Aorta (tissue), 5 donors: ENCODE measurements around the gene ERCC6L. TPM values are rescaled to one million over a fixed set of nuclear protein-coding genes. Genes with fewer than 3 reads are reported as not detected.

Experiments used
- ATAC-seq: fragments of 200-7000 bp; cut with Tn5 transposase; one replicate; pipeline ENCODE4 v1.9.1; 2022; ENCODE audit warnings: moderate library complexity; ENCODE audit not compliant: low FRiP score
- DNase-seq, 2 donors: peaks; one replicate each; pipeline ENCODE4 v3.0.0-alpha.2; 2020
- H3K27ac ChIP-seq, 2 donors: one replicate each; pipeline ENCODE4 v1.5.1; 2013; ENCODE audit warnings: low read length in 2 of 2, mild to moderate bottlenecking in 2 of 2, moderate library complexity in 2 of 2, control low read depth in 1 of 2, inconsistent platforms in 1 of 2, low read depth in 1 of 2
- H3K27me3 ChIP-seq, 2 donors: one replicate each; pipeline ENCODE4 v1.6.1; 2013; ENCODE audit warnings: control low read depth in 1 of 2, low read length in 1 of 2, mild to moderate bottlenecking in 1 of 2, moderate library complexity in 1 of 2; ENCODE audit not compliant: insufficient read depth in 2 of 2, control insufficient read depth in 1 of 2
- H3K36me3 ChIP-seq, 2 donors: one replicate each; pipeline ENCODE4 v1.6.1; 2013; ENCODE audit warnings: control low read depth in 1 of 2, low read length in 1 of 2, mild to moderate bottlenecking in 1 of 2; ENCODE audit not compliant: insufficient read depth in 2 of 2, control insufficient read depth in 1 of 2
- H3K4me1 ChIP-seq, 2 donors: one replicate each; pipeline ENCODE4 v1.6.1; 2013; ENCODE audit warnings: low read length in 2 of 2, control low read depth in 1 of 2, mild to moderate bottlenecking in 1 of 2, moderate library complexity in 1 of 2; ENCODE audit not compliant: insufficient read depth in 2 of 2, control insufficient read depth in 1 of 2
- H3K4me3 ChIP-seq, 2 donors: one replicate each; pipeline ENCODE4 v1.5.1; 2013; ENCODE audit warnings: low read length in 2 of 2, control low read depth in 1 of 2, mild to moderate bottlenecking in 1 of 2
- H3K9me3 ChIP-seq: one replicate; pipeline ENCODE4 v1.6.1; 2013; ENCODE audit warnings: mild to moderate bottlenecking, low read length; ENCODE audit not compliant: control insufficient read depth
- WGBS, 2 donors: extraction: QIAGEN DNeasy Blood & Tissue Kit; methylation state at CpG; one replicate each; pipeline ENCODE4 v1.1.7; 2013; 5-methylcytosine and 5-hydroxymethylcytosine counted together
- intact Hi-C, 2 donors: fragments of 100-400 bp; cut with DNase I; formaldehyde crosslinking; loops; one replicate each; pipeline versions ENCODE4 v1.14.2 to v1.15.0; 2022
- polyA plus RNA-seq, 2 donors: library from polyadenylated mRNA; stranded (reverse); fragments of 200-250 nt; gene quantifications; one replicate each; pipeline ENCODE4 v1.2.3, GENCODE V29; 2013
- total RNA-seq, 2 donors: library from RNA; stranded (reverse); fragmentation: NEBNext Ultra II Directional; extraction: Animal tissue kit (Norgen Biotek cat#: 25700); gene quantifications; one replicate each; pipeline ENCODE4 v1.2.1, GENCODE V29; 2021
- donor health status: healthy with polysubstance abuse.
- donor health status: Bipolar disorder and iron deficiency.
- donor health status: DM: no; HTN: no; CAD: no.
- donor health status: DM: no; HTN: no; CAD: no.
- donor health status: DM: yes; HTN: yes; CAD: no.

The ERCC6L gene
- total and polyA plus RNA-seq, 4 donors = 0.13 to 0.15 TPM; not detected in 2

DNA sequence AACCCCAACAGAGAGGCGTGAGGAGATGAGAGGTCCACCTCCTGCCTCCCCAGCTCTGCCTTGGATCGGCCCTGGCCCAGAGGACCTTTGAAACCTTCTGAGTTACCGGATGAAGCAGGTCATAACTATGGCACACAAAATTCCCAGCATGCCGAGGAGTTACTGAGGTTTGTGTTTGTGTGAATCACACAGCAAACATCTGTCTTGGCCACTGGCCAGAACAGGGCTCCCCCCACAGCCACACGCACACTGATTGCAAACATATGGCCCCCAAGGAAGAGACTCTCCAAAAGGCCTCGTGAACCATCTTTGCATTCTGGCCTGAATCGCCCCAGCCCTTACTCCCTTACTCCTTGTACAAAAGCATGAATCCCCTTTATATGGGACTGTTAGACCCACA, 19.3 kb upstream of the ERCC6L start:
- Histone ChIP-seq H3K4me1 (no peaks in the 10 kb centered on the region), H3K27me3 (no peaks in the 10 kb centered on the region), H3K9me3 (no peaks in the 10 kb centered on the region), H3K4me3 (no peak overlapping the region), H3K27ac (no peak overlapping the region), H3K36me3 (no peaks in the 10 kb centered on the region)
- WGBS, 2 donors = 79 to 82% methylated on average over 7 of the region's 7 CpGs
- intact Hi-C loops = no loop called here
- no peak for ATAC-seq
- DNase-seq = no peak

DNA sequence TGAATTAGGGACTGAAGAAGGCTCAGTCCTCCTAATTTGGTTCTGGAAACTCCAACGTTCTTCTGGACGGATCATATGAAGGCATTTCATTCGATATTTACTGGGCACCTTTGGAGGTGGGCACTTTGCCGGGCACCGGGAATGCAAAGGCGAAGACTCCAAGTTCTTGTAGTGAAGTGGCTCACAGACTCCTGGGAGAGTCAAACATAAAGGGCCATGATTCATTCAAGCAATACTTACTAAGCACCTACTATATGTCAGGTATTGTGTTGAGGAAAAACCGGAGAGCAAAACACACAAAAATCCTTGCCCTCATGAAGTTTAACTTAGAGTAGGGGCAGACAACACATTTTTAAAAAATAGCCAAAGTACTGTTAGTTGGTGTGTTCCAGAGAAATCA, 17.0 kb upstream of the ERCC6L start:
- intact Hi-C loops = no loop called here
- no peaks in the 10 kb centered on the region for H3K4me1 ChIP-seq
- H3K9me3 ChIP-seq = no peaks in the 10 kb centered on the region
- WGBS, 2 donors = 75 to 84% methylated on average over 7 of the region's 7 CpGs
- H3K27ac ChIP-seq = no peak overlapping the region
- H3K36me3 ChIP-seq = no peaks in the 10 kb centered on the region
- ATAC-seq (no peak), DNase-seq (no peak)
- no peaks in the 10 kb centered on the region for H3K27me3 ChIP-seq
- no peak overlapping the region for H3K4me3 ChIP-seq

- DNase-seq = no peak
- Histone ChIP-seq H3K36me3 (no peaks in the 10 kb centered on the region), H3K27me3 (no peaks in the 10 kb centered on the region), H3K4me3 (no peak overlapping the region), H3K9me3 (no peaks in the 10 kb centered on the region), H3K27ac (no peak overlapping the region), H3K4me1 (no peaks in the 10 kb centered on the region)
- intact Hi-C loops = no loop called here
- WGBS, 2 donors = 6 to 16% methylated on average over 24 of the region's 24 CpGs
- no peak for ATAC-seq
Observed at GRCh38 chrX:72255445-72255844, 16.6 kb upstream of the ERCC6L start.

DNA sequence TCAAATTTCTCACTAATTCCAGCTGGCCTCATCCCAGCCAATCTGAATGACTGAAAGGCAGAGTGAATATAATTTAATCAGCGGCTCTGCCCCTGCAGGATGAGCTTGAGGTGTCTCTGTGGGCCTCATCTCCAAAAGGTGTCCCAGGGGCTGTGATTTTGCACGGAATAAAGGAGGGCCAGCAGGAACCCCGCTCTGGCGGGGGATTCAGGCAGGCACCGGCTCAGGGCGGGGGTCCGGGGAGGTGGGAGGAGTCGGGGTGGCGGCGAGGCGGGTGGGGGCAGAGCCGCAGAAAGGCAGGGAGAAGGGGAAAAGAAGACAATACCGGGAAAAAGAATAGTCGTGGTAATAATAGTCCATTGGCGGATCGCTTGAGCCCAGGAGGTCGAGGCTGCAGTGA, 16.0 kb upstream of the ERCC6L start:
- WGBS, 2 donors = 30 to 32% methylated on average over 17 of the region's 17 CpGs
- H3K4me3 ChIP-seq = no peak overlapping the region
- no peak overlapping the region for H3K27ac ChIP-seq
- ATAC-seq = no peak
- no peak for DNase-seq
- no peaks in the 10 kb centered on the region for H3K36me3 ChIP-seq
- H3K27me3 ChIP-seq = no peaks in the 10 kb centered on the region
- H3K9me3 ChIP-seq = no peaks in the 10 kb centered on the region
- no peaks in the 10 kb centered on the region for H3K4me1 ChIP-seq
- intact Hi-C loops = no loop called here

DNA sequence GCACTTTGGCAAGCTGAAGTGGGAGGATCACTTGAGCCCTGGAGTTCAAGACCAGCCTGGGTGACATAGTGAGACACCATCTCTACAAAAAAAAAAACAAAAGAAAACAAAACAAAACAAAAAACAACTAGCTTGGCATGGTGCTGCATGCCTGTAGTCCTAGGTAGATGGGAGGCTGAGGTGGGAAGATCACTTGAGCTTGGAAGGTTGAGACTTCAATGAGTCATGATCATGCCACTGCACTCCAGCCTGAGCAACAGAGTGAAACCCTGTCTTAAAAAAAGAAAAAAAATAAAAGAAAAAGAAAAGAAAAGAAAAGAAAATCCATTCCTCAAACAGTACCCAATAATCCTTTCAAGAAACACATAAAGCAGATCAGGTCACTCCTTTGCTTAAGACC, 14.9 kb upstream of the ERCC6L start:
- DNase-seq (no peak), ATAC-seq (no peak)
- no peaks in the 10 kb centered on the region for H3K36me3 ChIP-seq
- H3K27ac ChIP-seq = no peak overlapping the region
- intact Hi-C loops = no loop called here
- H3K27me3 ChIP-seq = no peaks in the 10 kb centered on the region
- H3K4me3 ChIP-seq = no peak overlapping the region
- no peaks in the 10 kb centered on the region for H3K4me1 ChIP-seq
- no peaks in the 10 kb centered on the region for H3K9me3 ChIP-seq

DNA sequence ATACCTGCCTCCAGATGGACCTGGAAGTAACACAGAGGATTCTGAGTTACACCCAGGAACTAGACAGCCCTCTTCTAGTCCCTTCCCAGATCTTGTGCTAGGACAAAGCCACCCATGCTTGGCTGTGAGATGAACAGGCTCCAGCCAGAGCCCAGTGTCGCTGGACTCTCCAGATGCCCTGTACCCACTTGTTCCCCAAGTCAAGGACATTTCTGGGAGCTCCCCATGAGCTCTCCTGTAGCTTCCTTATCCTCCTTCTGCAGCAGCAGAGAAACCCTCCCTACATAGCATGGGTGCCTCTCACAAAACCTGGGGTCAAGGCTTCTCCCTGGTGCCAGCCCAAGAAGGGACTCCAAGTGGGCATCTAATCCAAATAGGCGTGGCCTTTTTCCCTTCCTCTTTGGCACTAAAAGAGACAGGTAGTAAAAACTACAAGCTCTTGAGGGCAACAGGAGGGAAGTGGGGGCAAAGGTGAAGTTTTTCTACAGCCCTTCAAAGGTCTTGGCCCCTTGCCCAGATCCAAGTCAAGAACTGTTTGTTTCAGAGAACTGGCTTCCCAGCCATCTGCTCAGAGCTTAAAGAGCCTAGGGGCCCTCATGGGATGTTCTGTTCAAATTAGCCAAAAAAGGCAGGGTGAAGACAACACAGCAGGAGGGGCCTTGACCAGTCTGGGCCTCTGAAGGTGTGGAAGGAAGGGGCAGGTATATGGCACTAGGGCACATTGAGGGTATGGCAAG, 8.5 kb upstream of the ERCC6L start:
- H3K27ac ChIP-seq = no peak overlapping the region
- ATAC-seq = no peak
- no peak overlapping the region for H3K4me3 ChIP-seq
- intact Hi-C loops = loop anchor here in 1 of 2 donors (5.0 kb wide), 1 partner anchor 295 kb away; no protein-coding TSS in a partner anchor
- 77 to 89% methylated on average over 2 of the region's 2 CpGs for WGBS, 2 donors
- DNase-seq = no peak
- H3K9me3 ChIP-seq = no peaks in the 10 kb centered on the region
- no peaks in the 10 kb centered on the region for H3K36me3 ChIP-seq
- no peaks in the 10 kb centered on the region for H3K27me3 ChIP-seq
- H3K4me1 ChIP-seq = no peaks in the 10 kb centered on the region

DNA sequence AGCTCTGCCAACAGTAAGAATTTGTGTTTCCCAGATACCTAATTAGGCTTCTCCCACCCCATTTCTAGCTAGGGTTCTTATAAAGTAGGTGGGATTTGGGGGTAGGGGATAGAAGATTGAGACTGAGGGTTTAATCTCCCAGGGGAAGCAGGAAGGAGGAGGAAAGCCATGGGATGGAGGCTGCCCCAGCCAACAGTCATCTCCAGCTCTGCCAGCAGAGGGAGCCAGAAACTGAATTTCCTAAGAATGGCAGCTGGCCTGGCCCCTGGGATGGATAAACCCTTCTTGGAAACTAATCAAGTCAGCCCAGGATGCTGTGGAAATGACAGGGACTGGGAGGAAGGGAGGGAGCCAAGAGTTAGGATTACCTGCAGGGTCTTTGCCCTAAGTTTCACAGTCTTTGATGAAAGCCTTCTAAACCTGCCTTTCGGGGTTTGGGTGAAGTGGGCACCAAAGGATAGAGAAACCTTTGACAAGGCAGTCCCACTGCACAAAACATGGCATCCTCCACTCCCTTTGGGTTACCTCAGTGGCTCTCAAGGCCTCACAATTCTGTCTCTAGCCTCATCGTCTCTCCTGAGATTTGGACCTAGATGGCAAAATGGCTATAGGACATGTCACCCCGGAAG, 6.7 kb upstream of the ERCC6L start:
- DNase-seq = peak; percentile 55 to 81
- Histone ChIP-seq H3K27ac (no peak overlapping the region), H3K4me1 (no peaks in the 10 kb centered on the region), H3K4me3 (no peak overlapping the region), H3K36me3 (no peaks in the 10 kb centered on the region), H3K27me3 (no peaks in the 10 kb centered on the region), H3K9me3 (no peaks in the 10 kb centered on the region)
- intact Hi-C loops = loop anchor here in 1 of 2 donors (5.0 kb wide), 1 partner anchor 297 kb away; no protein-coding TSS in a partner anchor
- 78 to 99% methylated on average over 3 of the region's 3 CpGs for WGBS, 2 donors
- peak; percentile 67 for ATAC-seq

DNA sequence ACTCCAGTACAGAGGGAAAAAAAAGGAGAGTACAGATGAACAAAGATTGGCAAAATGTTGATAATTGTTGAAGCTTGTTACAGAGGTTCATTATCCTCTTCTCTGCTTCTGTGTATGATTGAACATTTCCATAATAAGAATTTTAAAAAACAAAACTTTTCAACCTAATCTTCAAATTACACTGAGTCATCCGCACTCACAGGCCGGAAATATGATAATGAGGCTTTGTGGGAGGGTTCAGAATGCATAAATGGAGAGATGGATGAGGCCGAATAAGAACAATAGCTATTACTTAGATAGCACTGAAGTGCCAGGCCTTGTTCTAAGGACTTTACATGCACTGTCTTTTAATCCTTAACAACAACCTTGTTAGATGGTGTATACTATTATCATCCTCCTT, 4.6 kb upstream of the ERCC6L start:
- DNase-seq = no peak
- no peak for ATAC-seq
- Histone ChIP-seq H3K27me3 (no peaks in the 10 kb centered on the region), H3K4me1 (no peaks in the 10 kb centered on the region), H3K36me3 (no peaks in the 10 kb centered on the region), H3K4me3 (no peak overlapping the region), H3K9me3 (no peaks in the 10 kb centered on the region), H3K27ac (no peak overlapping the region)
- 42 to 59% methylated on average over 3 of the region's 3 CpGs for WGBS, 2 donors
- intact Hi-C loops = no loop called here

DNA sequence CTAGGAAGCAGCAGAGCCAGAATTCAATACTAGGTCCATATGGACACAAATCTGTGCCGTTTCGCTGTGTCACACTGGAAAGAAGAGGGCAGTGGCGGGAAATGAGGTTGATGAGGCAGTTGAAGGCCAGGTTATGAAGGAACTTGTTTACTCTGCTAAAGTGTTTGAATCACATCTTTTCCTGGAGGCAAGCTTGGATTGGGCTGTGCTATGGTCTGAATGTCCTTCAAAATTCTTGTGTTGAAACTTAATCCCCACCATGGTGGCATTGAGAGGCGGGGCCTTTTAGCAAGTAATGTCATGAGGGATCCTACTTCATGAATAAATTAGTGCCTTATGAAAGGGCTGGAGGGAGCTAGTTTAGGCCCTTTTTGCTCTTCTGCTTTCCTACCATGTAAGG, 2.1 kb upstream of the ERCC6L start:
- no peak overlapping the region for H3K27ac ChIP-seq
- H3K4me1 ChIP-seq = no peaks in the 10 kb centered on the region
- H3K36me3 ChIP-seq = no peaks in the 10 kb centered on the region
- 89 to 96% methylated on average over 4 of the region's 4 CpGs for WGBS, 2 donors
- H3K9me3 ChIP-seq = no peaks in the 10 kb centered on the region
- intact Hi-C loops = no loop called here
- no peaks in the 10 kb centered on the region for H3K27me3 ChIP-seq
- H3K4me3 ChIP-seq = no peak overlapping the region
- DNase-seq (no peak), ATAC-seq (no peak)
